ENCODE results near the gene FGF18.
"Not testable (repeated sequence)": the region's sequence is repeated elsewhere in the genome, so short reads cannot be mapped to it uniquely, and the experiment has no call there.

DNA sequence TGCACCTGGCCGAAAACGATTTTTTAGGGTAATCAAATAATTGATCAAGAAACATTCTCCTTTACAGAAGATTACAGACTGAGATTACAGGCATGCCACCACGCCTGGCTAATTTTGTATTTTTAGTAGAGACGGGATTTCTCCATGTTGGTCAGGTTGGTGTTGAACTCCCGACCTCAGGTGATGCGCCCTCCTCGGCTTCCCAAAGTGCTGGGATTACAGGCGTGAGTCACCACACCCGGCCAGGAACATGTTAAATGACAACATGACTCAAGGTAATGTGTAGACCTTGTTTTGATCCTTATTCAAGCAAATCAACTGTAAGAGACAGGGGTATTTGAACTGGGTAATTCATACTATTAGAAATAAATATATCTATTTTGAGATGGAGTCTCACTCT, 35.0 kb upstream of the FGF18 start:
- TF ChIP-seq, protein P1, sequence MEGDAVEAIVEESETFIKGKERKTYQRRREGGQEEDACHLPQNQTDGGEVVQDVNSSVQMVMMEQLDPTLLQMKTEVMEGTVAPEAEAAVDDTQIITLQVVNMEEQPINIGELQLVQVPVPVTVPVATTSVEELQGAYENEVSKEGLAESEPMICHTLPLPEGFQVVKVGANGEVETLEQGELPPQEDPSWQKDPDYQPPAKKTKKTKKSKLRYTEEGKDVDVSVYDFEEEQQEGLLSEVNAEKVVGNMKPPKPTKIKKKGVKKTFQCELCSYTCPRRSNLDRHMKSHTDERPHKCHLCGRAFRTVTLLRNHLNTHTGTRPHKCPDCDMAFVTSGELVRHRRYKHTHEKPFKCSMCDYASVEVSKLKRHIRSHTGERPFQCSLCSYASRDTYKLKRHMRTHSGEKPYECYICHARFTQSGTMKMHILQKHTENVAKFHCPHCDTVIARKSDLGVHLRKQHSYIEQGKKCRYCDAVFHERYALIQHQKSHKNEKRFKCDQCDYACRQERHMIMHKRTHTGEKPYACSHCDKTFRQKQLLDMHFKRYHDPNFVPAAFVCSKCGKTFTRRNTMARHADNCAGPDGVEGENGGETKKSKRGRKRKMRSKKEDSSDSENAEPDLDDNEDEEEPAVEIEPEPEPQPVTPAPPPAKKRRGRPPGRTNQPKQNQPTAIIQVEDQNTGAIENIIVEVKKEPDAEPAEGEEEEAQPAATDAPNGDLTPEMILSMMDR (IDR thresholded peaks at IDR 0.05; ENCODE audit: low read depth, low read length, poor library complexity, severe bottlenecking): not testable (repeated sequence)
- not testable (repeated sequence) for TF ChIP-seq EZH2phosphoT487 (IDR thresholded peaks at IDR 0.05; ENCODE audit: borderline replicate concordance, low read length)
